Right lobe of liver (tissue), 6 donors: Measurements from ENCODE around the gene ASIC2. TPM values are rescaled to one million over a fixed set of nuclear protein-coding genes. Genes with fewer than 3 reads are reported as not detected.

Experiments
- ATAC-seq, 4 donors: fragments of 200-7000 bp; cut with Tn5 transposase; one replicate each; pipeline ENCODE4 v1.9.1; 2020; ENCODE audit warnings: mild to moderate bottlenecking in 4 of 4, moderate library complexity in 4 of 4
- DNase-seq, 3 donors: peaks; one replicate each; pipeline ENCODE4 v3.0.0-alpha.2; 2020
- H3K27ac ChIP-seq, 3 donors: fragments of 200-600 bp; one replicate each; pipeline ENCODE4 v1.8.0; 2022
- H3K27me3 ChIP-seq, 2 donors: fragments of 200-600 bp; one replicate each; pipeline ENCODE4 v1.8.0; 2022
- H3K36me3 ChIP-seq, 4 donors: fragments of 200-600 bp; sonication (generic) in 1 of 4; one replicate each; pipeline versions ENCODE4 v1.5.1 to v1.8.0; 2017 to 2022; ENCODE audit warnings: control low read depth in 1 of 4
- H3K4me1 ChIP-seq, 4 donors: fragments of 200-600 bp; sonication (generic) in 1 of 4; one replicate each; pipeline versions ENCODE4 v1.5.1 to v1.8.0; 2017 to 2022; ENCODE audit warnings: control low read depth in 1 of 4
- H3K4me3 ChIP-seq, 3 donors: fragments of 200-600 bp; one replicate each; pipeline ENCODE4 v1.8.0; 2022
- H3K9me3 ChIP-seq, 4 donors: fragments of 200-600 bp; sonication (generic) in 1 of 4; one replicate each; pipeline versions ENCODE4 v1.5.1 to v1.8.0; 2017 to 2022; ENCODE audit warnings: control low read depth in 1 of 4
- CTCF ChIP-seq, 4 donors: fragments of 200-600 bp in 3 of 4; fragments of 450-650 bp in 1 of 4; IDR thresholded peaks; one replicate each; pipeline versions ENCODE4 v1.5.1 to v1.8.0; 2016 to 2022; ENCODE audit warnings: antibody characterized with exemption in 4 of 4, mild to moderate bottlenecking in 2 of 4
- POLR2A ChIP-seq: fragments of 450-650 bp; IDR thresholded peaks from one replicate; pipeline ENCODE4 v1.6.1; 2017; ENCODE audit warnings: antibody characterized with exemption, mild to moderate bottlenecking
- WGBS: methylation state at CpG from one replicate; pipeline ENCODE4 v1.1.6; 2018; ENCODE audit warnings: low coverage, low lambda C conversion rate; ENCODE audit not compliant: insufficient coverage; ENCODE audit errors: missing lambda C conversion rate; 5-methylcytosine and 5-hydroxymethylcytosine counted together
- intact Hi-C, 2 donors: fragments of 100-400 bp; cut with DNase I; formaldehyde crosslinking; loops; one replicate each; pipeline versions ENCODE4 v1.11.2 to v1.14.1; 2022
- total RNA-seq, 6 experiments: library from RNA; depleted of rRNA in 2 of 6; stranded (reverse); fragments of >200 nt in 2 of 6; fragmentation: NEBNext Ultra II Directional in 3 of 6; extraction: Animal tissue kit (Norgen Biotek cat#: 25700) in 3 of 6; gene quantifications; one replicate each; pipeline versions ENCODE4 v1.1.0 to v1.2.4, GENCODE V29; 2016 to 2023
- donor health status: DM: no; HTN: yes; CAD: no.
- donor health status: DM: no; HTN: no; CAD: no.
- donor health status: DM: no; HTN: no; CAD: no.
- donor health status: DM: no; HTN: yes; CAD: no.
- donor health status: DM: no; HTN: yes; CAD: no.

ASIC2 gene
- total RNA-seq, 6 experiments from 2014 or later, result 0.11 to 0.31 (median 0.12) TPM; not detected in 3

GRCh38 chr17:33178681-33179080, 114.4 kb downstream of the ASIC2 start:
- no peaks in the 10 kb centered on the region for H3K27me3 ChIP-seq
- H3K4me3 ChIP-seq, result no peak overlapping the region
- no peaks in the 10 kb centered on the region for H3K36me3 ChIP-seq
- no peaks in the 10 kb centered on the region for H3K4me1 ChIP-seq
- H3K27ac ChIP-seq, result no peak overlapping the region
- intact Hi-C loops, result no loop called here
- WGBS, result 50% methylated on average over 1 of the region's 3 CpGs
- TF ChIP-seq CTCF (IDR thresholded peaks at IDR 0.05), result no peak
- no peak for TF ChIP-seq POLR2A
- DNase-seq (no peak), ATAC-seq (no peak)
- H3K9me3 ChIP-seq, result no peaks in the 10 kb centered on the region

DNA sequence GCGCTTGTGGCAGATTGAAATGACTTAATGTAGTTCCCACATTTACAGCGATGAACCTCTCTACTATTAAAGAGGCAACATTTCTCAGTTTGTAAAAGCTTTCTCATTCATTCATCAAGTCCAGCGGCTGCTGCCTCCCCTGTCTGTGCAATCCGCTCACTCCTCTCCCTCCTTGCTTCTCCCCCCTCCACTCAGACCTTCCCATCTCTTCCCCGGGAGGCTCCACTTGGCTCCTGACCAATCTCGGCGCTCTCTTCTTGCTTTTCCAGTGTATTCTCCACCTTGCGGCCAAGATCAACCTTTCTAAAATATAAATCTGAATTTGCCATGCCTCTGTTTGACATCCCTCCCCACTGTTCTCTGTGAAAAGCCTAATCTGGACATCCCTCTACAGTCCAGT, 117.5 kb downstream of the ASIC2 start:
- Histone ChIP-seq H3K4me3 (no peak overlapping the region), H3K4me1 (no peaks in the 10 kb centered on the region), H3K36me3 (no peaks in the 10 kb centered on the region), H3K9me3 (no peaks in the 10 kb centered on the region), H3K27me3 (no peaks in the 10 kb centered on the region), H3K27ac (no peak overlapping the region)
- intact Hi-C loops, result no loop called here
- DNase-seq (no peak), ATAC-seq (no peak)
- 53% methylated on average over 8 of the region's 8 CpGs for WGBS
- TF ChIP-seq CTCF (IDR thresholded peaks at IDR 0.05), result no peak

DNA sequence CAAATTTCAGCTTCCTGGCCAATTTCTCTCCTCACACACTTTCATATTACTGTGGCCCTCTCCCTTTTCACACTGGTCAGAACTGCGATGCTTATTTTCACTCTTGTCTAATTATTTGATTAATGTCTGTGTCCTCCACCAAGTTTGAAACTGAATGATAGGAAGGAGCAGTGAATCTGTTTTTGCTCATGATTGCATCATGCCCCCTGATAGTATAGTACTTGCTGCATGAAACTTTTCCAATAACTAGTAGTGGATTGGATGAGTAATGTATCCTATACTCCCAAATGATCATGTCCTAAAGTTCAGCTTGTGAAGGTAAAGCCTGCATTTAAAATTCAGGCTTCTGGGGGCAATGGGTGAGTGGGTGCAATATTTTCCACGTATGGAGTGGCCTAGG, 121.2 kb downstream of the ASIC2 start:
- no peaks in the 10 kb centered on the region for H3K27me3 ChIP-seq
- WGBS, result 40% methylated on average over 2 of the region's 2 CpGs
- DNase-seq, result no peak
- H3K4me3 ChIP-seq, result no peak overlapping the region
- intact Hi-C loops, result no loop called here
- no peak overlapping the region for H3K27ac ChIP-seq
- no peak for ATAC-seq
- TF ChIP-seq POLR2A (no peak), CTCF (IDR thresholded peaks at IDR 0.05) (no peak)
- H3K9me3 ChIP-seq, result no peaks in the 10 kb centered on the region
- H3K4me1 ChIP-seq, result no peaks in the 10 kb centered on the region
- no peaks in the 10 kb centered on the region for H3K36me3 ChIP-seq

DNA sequence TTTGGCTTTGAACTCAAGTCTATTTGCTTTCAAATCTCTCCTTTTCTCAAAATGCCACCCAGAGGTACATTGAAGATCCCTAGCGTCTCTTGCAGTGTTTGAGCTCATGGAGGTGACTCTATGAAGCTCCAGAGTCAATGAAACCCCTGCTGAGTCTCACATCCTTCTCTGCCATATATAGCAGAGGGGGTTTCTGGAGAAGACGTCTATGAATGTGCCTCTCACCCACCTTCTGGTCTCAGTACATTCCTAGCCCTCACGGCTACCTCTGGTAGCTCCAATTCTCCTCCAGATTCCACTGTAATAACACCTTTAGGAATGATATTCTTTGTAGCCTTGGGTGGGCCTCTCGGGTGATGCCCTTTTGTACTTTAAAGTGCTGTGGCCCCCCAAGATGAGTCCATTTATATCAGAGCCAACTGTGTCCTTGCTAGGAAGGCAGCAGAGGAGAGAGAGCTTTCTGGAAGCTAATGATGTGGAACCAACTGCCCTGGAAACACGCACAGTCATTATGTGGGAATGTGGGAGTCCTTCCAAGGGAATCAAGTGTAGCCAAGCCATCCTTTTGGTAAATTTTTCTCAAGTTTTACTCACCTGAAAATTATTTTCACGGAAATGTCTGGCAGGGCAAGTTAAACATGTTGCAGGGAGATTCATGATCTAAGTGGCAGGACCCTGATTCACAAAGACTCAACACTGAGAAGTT, 123.4 kb downstream of the ASIC2 start:
- ATAC-seq, result no peak
- Histone ChIP-seq H3K4me1 (no peaks in the 10 kb centered on the region), H3K36me3 (no peaks in the 10 kb centered on the region), H3K4me3 (no peak overlapping the region), H3K9me3 (no peaks in the 10 kb centered on the region), H3K27ac (no peak overlapping the region), H3K27me3 (no peaks in the 10 kb centered on the region)
- intact Hi-C loops, result no loop called here
- DNase-seq, result no peak
- TF ChIP-seq CTCF (IDR thresholded peaks at IDR 0.05) (no peak), POLR2A (no peak)
- WGBS, result 37% methylated on average over 6 of the region's 6 CpGs
